SW 1271 (cell line): Measurements from ENCODE around the gene EGR2.

Experiments used
- DNase-seq, 2 experiments: peaks; one replicate each; lab custom pipeline; 2025; lab: John Stamatoyannopoulos, UW

The EGR2 gene

DNA sequence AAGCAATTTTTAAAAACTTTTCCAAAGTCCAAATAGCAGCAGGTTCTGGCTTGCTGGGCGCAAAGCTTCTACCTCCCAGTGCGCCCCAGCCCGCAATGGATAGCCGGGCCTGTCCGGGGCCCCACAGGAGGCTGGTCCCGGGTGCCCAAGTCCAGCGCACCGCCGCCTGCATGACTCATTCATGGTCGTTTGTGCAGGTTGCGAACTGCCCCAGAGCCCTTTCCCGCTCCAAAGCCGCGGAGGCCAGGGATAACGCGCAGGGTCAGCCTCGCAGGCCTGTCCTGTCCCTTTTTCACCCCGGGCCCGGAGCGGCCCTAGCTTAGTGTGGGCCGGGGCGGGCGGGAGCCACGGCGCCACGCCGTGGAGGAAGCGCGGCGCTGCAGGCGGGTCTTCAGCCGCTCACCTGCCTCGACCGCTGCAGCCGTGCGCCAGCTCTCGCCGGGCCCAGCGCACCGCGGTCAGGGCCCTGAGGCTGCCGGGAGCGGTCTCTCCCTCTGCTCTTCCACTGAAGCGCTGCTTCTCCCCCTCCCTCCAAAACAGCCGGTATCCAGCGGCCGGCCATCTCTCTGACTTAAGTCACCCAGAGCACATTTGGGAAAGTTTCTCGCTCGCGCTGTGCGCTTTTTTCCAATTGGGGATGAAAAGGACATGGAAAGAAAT, 1.7 kb upstream of the EGR2 start:
- peak in 1 of 2 experiments; percentile 16 for DNase-seq

DNA sequence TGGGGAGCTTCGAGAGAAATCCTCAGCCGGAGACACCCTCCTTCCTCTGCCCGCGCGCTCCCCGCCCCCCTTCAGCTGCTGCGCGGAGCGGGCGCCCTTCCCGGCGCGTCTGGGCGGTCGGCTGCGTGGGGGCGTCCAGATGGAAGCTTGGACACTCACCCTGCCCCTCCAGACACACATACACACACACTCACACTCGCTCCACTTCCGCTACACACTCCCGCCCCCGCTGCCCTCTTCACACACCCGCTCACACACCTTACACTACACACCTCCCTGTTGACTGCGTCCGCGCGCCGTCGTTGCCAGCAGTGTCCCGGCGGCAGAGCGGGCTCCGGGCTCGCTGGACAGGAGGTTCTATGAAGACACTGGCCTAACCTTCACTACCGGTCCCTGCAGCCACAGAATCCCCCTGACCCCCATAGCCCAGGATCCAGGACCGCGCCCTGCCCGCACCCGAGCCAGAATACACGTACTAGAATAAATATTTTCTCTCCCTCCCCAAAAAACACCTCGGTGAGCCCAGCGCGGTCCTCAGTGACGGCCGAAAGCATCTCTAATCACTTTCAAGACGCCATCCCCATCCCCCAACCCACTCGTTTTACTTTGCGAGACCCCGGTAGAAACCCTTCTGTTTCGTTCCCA, 1.1 kb upstream of the EGR2 start:
- no peak for DNase-seq

DNA sequence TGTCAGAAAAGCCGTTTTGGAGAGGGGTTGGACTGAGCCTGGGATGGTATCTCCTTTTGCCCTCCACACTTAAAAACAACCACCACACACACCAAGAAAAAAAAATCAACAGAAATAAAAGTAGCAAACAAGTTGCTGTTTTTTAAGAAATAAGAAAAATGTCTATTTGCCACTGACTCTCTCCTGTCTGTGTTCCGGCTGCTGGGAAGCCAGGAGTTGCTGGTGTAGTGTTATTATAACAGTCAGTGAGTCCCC, 163 bp downstream of the EGR2 start:
- no peak for DNase-seq

- no peak for DNase-seq
These were observed 638 bp downstream of the EGR2 start for GRCh38 chr10:62815381-62816075.

DNA sequence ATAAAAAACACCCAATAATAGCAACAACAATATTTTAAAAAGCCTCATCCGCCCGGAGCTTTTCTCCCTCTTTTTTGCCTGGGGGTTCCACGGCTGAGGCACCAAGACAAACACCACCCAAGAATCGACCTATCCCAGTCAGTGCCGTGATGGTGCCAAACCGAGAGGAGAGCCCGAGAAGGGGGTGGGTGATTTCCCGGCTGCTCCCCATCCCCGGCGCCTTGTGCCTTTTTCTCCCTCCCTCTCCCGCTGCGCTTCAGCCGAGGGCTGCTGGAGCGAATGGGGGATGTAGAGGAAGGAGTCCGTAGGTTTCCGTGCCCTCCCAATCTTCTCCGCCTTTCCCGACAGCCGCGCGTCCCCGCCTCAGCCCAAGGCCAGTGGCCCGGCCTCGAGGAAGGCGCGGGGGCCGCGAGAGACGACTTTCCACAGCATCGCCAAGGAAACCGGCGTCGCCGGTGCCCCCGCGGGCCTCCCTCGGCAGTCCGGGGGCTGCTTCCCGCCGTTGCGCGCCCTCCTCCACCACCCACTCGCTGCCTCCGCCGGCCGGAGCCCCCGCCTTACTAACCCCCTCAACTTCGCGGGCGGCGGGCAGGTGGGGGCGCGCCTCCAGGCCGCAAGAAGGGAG, 1.3 kb downstream of the EGR2 start:
- DNase-seq: no peak

GRCh38 chr10:62813981-62814380, 2.2 kb downstream of the EGR2 start:
- DNase-seq: no peak

DNA sequence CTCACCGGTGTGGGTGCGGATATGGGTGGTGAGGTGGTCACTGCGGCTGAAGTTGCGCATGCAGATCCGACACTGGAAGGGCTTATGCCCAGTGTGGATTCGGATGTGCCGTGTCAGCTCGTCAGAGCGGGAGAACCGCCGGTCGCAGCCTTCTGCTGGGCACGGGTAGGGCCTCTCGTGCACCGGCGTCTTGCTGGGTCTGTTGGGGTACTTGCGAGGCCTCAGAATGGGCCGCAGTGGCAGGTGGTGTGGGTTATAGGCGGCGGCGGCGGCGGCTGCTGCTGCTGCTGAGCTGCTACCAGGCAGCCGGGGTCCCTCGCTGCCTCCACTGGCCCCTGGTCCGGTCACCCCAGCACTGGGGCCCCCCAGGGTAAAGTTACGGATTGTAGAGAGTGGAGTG, 2.7 kb downstream of the EGR2 start:
- DNase-seq: no peak

DNA sequence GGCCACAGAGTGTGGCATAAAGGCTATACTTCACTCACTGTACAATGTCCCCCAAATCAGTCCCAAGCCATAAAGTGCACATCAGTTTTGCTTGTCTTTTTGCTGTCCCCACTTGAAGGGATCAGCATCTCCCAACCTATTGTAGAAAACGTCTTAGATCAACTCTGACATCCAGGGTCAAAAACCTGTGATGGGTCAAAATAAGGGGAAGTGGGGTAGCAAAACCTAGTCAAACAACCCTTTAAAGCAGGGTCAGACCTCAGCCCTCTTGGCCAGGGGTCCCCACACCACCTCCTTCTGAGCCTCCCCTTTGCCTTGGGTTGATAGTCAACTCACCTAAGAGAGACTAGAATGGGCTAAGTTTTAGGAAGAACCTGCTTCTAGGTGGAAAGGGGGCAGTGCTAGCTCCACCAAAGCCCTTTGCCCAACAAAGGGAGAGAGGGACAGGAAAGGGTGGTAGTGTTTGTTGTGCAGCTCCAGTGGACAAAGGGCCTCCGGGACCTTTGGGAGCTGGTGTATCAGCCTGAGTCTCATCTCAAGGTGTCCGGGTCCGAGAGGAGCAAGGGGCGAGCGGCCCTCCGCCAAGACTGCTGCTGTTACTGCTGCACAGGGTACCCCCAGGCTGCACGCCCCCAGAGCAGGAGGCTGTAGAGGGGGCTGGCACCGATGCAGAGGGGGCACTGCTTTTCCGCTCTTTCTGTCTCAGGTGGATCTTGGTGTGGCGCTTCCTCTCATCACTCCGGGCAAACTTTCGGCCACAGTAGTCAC, 3.3 kb downstream of the EGR2 start:
- DNase-seq: no peak

GRCh38 chr10:62811159-62811875, 4.8 kb downstream of the EGR2 start:
- no peak for DNase-seq

GRCh38 chr10:62810156-62810902, 5.8 kb downstream of the EGR2 start:
- DNase-seq: no peak

DNA sequence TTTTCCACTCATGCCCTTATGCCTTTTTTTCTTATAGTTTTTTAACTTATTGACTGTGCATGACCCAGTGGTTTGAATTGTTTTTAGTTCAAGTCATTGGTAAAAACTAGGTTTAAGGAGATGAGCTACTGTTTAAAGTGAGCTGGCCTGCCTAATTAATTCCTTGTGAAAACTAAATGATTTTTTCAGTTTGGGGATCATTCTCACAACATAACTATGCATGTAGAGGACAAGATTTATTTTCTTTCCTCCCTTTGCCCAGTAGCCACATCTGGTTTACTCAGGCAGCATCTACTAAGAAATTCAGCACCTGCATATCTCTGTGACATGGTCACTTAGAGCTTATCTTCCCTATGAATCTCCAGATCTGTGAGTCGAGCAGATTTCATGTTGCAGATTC, 9.9 kb downstream of the EGR2 start:
- no peak for DNase-seq

DNA sequence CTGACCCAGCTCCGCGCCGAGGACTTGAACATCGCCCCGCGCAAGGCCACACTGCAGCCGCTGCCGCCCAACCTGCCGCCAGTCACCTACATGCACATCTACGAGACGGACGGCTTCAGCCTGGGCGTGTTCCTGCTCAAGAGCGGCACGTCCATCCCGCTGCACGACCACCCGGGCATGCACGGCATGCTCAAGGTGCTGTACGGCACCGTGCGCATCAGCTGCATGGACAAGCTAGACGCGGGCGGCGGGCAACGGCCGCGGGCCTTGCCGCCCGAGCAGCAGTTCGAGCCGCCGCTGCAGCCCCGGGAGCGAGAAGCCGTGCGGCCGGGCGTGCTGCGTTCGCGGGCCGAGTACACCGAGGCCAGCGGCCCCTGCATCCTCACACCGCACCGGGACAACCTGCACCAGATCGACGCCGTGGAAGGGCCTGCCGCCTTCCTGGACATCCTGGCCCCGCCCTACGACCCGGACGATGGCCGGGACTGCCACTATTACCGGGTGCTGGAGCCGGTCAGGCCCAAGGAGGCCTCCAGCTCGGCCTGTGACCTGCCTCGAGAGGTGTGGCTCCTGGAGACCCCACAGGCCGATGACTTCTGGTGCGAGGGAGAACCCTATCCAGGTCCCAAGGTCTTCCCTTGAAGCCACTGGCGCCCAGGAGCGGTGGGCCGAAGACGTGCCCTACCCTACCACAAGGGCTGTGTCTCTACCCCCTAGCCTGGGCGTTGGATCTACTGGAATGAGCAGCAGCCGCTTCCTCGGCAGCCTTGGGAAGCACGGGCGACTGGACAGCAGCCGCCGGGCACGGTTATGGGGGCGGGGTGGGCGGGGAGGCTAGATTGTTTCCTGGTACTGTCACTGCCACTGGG, 10.7 kb downstream of the EGR2 start:
- no peak for DNase-seq

GRCh38 chr10:62804356-62805230, 11.6 kb downstream of the EGR2 start, which contains the start of gene ADO:
ADO (plus strand) TSS chr10:62804720; CDS start chr10:62805060, 340 bp downstream.
- peak; percentile 41 to 87 for DNase-seq

- no peak for DNase-seq
These were observed 12.3 kb downstream of the EGR2 start for GRCh38 chr10:62803724-62804355.

GRCh38 chr10:62801871-62802270, 14.3 kb downstream of the EGR2 start:
- DNase-seq: no peak

- no peak for DNase-seq
These were observed 19.3 kb downstream of the EGR2 start for GRCh38 chr10:62796896-62797295.

GRCh38 chr10:62795762-62796161, 20.4 kb downstream of the EGR2 start:
- no peak for DNase-seq

- no peak for DNase-seq
These were observed 21.1 kb downstream of the EGR2 start for GRCh38 chr10:62795100-62795499.
